ENCODE data around the gene RUVBL1. TPM values are rescaled to one million over a fixed set of nuclear protein-coding genes. Genes with fewer than 3 reads are reported as not detected.

Gene RUVBL1
- total RNA-seq, 2 donors from 2014 or later, result 81.2 to 91.1 TPM

DNA sequence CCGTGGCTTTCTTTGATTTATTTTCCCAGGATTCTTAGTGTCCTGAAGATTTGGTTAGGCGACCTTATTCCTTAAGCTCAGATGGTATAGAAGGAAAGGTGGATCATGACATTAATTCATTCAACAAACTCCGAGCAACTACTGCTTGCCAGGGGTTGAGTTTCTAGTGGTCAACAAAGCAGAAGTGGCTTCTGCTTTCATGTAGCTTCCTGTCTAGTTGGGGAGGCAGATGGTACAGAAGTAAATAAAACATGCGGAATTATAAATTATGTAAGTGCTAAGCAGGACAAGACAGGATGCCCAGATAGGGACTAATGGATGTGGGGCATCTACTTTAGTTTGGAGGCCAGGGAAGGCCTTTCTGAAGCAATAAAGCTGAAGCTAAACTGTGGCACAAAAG lies 45.2 kb upstream of the RUVBL1 start:
- Histone ChIP-seq H3K27me3 (ENCODE audit: control insufficient read depth, insufficient read depth, low read length, poor library complexity, severe bottlenecking) (no peaks in the 10 kb centered on the region), H3K4me1 (ENCODE audit: control insufficient read depth, insufficient read depth, low read length) (peaks cover 9% of the 10 kb centered on the region), H3K4me3 (ENCODE audit: low read length) (no peak overlapping the region), H3K9me3 (ENCODE audit: control insufficient read depth, low read length) (no peaks in the 10 kb centered on the region), H3K27ac (ENCODE audit: low read depth, low read length) (peak overlapping the region; percentile 88), H3K36me3 (ENCODE audit: control insufficient read depth, insufficient read depth, low read length) (no peaks in the 10 kb centered on the region), H3K9ac (ENCODE audit: extremely low read depth, low read length, poor library complexity, severe bottlenecking) (no peak overlapping the region)
- TF ChIP-seq, protein P1, sequence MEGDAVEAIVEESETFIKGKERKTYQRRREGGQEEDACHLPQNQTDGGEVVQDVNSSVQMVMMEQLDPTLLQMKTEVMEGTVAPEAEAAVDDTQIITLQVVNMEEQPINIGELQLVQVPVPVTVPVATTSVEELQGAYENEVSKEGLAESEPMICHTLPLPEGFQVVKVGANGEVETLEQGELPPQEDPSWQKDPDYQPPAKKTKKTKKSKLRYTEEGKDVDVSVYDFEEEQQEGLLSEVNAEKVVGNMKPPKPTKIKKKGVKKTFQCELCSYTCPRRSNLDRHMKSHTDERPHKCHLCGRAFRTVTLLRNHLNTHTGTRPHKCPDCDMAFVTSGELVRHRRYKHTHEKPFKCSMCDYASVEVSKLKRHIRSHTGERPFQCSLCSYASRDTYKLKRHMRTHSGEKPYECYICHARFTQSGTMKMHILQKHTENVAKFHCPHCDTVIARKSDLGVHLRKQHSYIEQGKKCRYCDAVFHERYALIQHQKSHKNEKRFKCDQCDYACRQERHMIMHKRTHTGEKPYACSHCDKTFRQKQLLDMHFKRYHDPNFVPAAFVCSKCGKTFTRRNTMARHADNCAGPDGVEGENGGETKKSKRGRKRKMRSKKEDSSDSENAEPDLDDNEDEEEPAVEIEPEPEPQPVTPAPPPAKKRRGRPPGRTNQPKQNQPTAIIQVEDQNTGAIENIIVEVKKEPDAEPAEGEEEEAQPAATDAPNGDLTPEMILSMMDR (conservative IDR thresholded peaks at IDR 0.05), result no peak
- no peak overlapping the region for H3K4me3 Mint-ChIP-seq
- no peak for DNase-seq
- H3K27me3 Mint-ChIP-seq (ENCODE audit: insufficient read depth), result peaks cover 3% of the 10 kb centered on the region
- H3K9me3 Mint-ChIP-seq, result no peaks in the 10 kb centered on the region
- H3K27ac Mint-ChIP-seq, result no peak overlapping the region
- no peaks in the 10 kb centered on the region for H3K36me3 Mint-ChIP-seq (ENCODE audit: low read depth)
- peaks cover 21% of the 10 kb centered on the region for H3K4me1 Mint-ChIP-seq
- WGBS, 2 experiments (ENCODE audit: insufficient coverage in 1 of 2, insufficient read length in 1 of 2), result 97 to 100% methylated on average over 3 to 4 of the region's 4 CpGs

GRCh38 chr3:128167973-128168674 lies 44.5 kb upstream of the RUVBL1 start:
- H3K4me3 ChIP-seq (ENCODE audit: low read length), result no peak overlapping the region
- no peak overlapping the region for H3K9ac ChIP-seq (ENCODE audit: extremely low read depth, low read length, poor library complexity, severe bottlenecking)
- Mint-ChIP-seq H3K36me3 (ENCODE audit: low read depth) (no peaks in the 10 kb centered on the region), H3K4me1 (peaks cover 19% of the 10 kb centered on the region), H3K9me3 (no peaks in the 10 kb centered on the region), H3K27ac (peak overlapping the region; percentile 31), H3K27me3 (ENCODE audit: insufficient read depth) (peaks cover 3% of the 10 kb centered on the region), H3K4me3 (no peak overlapping the region)
- peak overlapping the region; percentile 88 for H3K27ac ChIP-seq (ENCODE audit: low read depth, low read length)
- H3K36me3 ChIP-seq (ENCODE audit: control insufficient read depth, insufficient read depth, low read length), result no peaks in the 10 kb centered on the region
- peaks cover 9% of the 10 kb centered on the region for H3K4me1 ChIP-seq (ENCODE audit: control insufficient read depth, insufficient read depth, low read length)
- no peaks in the 10 kb centered on the region for H3K27me3 ChIP-seq (ENCODE audit: control insufficient read depth, insufficient read depth, low read length, poor library complexity, severe bottlenecking)
- no peak for DNase-seq
- 43 to 62% methylated on average over 5 of the region's 5 CpGs for WGBS, 2 experiments (ENCODE audit: insufficient coverage in 1 of 2, insufficient read length in 1 of 2)
- H3K9me3 ChIP-seq (ENCODE audit: control insufficient read depth, low read length), result no peaks in the 10 kb centered on the region
- TF ChIP-seq, protein P1 (conservative IDR thresholded peaks at IDR 0.05), result no peak

DNA sequence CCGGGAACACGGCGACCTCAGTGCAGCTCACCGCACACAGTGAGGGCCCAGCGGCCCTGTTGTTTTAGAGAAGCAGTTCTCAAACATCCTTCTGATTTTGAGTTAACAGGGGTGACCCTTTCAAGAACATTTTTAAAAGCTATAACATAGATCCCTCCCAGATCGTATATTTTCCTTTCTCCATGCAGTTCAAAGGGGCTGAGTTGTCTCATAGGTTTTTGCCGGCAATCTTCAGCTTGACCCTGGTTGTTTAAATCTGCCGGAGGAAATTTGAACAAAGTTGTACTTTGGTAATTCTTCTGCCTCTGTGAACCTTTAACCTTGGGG lies 44.0 kb upstream of the RUVBL1 start:
- Histone ChIP-seq H3K36me3 (ENCODE audit: control insufficient read depth, insufficient read depth, low read length) (no peaks in the 10 kb centered on the region), H3K27ac (ENCODE audit: low read depth, low read length) (peak overlapping the region; percentile 88), H3K9ac (ENCODE audit: extremely low read depth, low read length, poor library complexity, severe bottlenecking) (no peak overlapping the region), H3K9me3 (ENCODE audit: control insufficient read depth, low read length) (no peaks in the 10 kb centered on the region), H3K4me3 (ENCODE audit: low read length) (no peak overlapping the region), H3K4me1 (ENCODE audit: control insufficient read depth, insufficient read depth, low read length) (peaks cover 9% of the 10 kb centered on the region), H3K27me3 (ENCODE audit: control insufficient read depth, insufficient read depth, low read length, poor library complexity, severe bottlenecking) (no peaks in the 10 kb centered on the region)
- no peak overlapping the region for H3K4me3 Mint-ChIP-seq
- peaks cover 19% of the 10 kb centered on the region for H3K4me1 Mint-ChIP-seq
- H3K36me3 Mint-ChIP-seq (ENCODE audit: low read depth), result no peaks in the 10 kb centered on the region
- no peaks in the 10 kb centered on the region for H3K9me3 Mint-ChIP-seq
- no peak overlapping the region for H3K27ac Mint-ChIP-seq
- TF ChIP-seq, protein P1 (conservative IDR thresholded peaks at IDR 0.05), result no peak
- H3K27me3 Mint-ChIP-seq (ENCODE audit: insufficient read depth), result peaks cover 3% of the 10 kb centered on the region
- DNase-seq, result no peak
- 77 to 93% methylated on average over 7 to 8 of the region's 8 CpGs for WGBS, 2 experiments (ENCODE audit: insufficient coverage in 1 of 2, insufficient read length in 1 of 2)

All from endodermal cell (in vitro differentiated cells).